BE2C (cell line): ENCODE results near the gene VNN1.

Experiments
- DNase-seq: peaks from one replicate; pipeline ENCODE4 v3.0.0-alpha.2; 2020
- H3K27me3 ChIP-seq: fragments of 250-450 bp; sonication (Bioruptor Pico); 2 replicates; pipeline ENCODE4 v1.5.1; 2020; ENCODE audit warnings: mild to moderate bottlenecking
- H3K36me3 ChIP-seq: fragments of 250-450 bp; sonication (Bioruptor Pico); 2 replicates; pipeline ENCODE4 v1.5.1; 2020; ENCODE audit warnings: mild to moderate bottlenecking
- H3K4me1 ChIP-seq: fragments of 250-450 bp; sonication (Bioruptor Pico); 2 replicates; pipeline ENCODE4 v1.5.1; 2020
- H3K4me3 ChIP-seq: 2 replicates; pipeline ENCODE4 v1.5.1; 2011; ENCODE audit warnings: low read depth, low read length
- H3K9me3 ChIP-seq: fragments of 250-450 bp; sonication (Bioruptor Pico); 2 replicates; pipeline ENCODE4 v1.5.1; 2020
- TF ChIP-seq, protein P1 (sequence below): IDR thresholded peaks from 2 replicates; pipeline ENCODE4 v1.5.1; 2012; ENCODE audit warnings: mild to moderate bottlenecking, low read depth, low read length

VNN1 gene

DNA sequence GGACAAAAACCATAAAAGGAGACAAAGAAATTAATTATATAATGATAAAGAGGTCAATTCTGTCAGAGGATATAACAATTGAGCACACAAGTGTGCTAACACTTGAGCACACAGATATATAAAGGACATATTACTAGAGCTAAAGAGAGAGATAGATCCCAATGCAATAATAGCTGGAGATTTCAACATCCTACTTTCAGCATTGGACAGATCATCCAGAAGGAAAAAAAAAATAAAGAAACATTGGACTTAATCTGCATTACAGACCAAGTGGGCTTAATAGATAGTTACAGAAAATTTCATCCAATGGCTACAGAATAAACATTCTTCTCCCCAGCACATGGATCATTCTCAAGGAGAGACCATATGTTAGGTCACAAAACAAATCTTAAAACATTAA, 9.9 kb downstream of the VNN1 start:
- Histone ChIP-seq H3K4me1 (no peaks in the 10 kb centered on the region), H3K27me3 (no peaks in the 10 kb centered on the region), H3K36me3 (no peaks in the 10 kb centered on the region), H3K4me3 (no peak overlapping the region), H3K9me3 (no peaks in the 10 kb centered on the region)
- no peak for DNase-seq
- TF ChIP-seq, protein P1, sequence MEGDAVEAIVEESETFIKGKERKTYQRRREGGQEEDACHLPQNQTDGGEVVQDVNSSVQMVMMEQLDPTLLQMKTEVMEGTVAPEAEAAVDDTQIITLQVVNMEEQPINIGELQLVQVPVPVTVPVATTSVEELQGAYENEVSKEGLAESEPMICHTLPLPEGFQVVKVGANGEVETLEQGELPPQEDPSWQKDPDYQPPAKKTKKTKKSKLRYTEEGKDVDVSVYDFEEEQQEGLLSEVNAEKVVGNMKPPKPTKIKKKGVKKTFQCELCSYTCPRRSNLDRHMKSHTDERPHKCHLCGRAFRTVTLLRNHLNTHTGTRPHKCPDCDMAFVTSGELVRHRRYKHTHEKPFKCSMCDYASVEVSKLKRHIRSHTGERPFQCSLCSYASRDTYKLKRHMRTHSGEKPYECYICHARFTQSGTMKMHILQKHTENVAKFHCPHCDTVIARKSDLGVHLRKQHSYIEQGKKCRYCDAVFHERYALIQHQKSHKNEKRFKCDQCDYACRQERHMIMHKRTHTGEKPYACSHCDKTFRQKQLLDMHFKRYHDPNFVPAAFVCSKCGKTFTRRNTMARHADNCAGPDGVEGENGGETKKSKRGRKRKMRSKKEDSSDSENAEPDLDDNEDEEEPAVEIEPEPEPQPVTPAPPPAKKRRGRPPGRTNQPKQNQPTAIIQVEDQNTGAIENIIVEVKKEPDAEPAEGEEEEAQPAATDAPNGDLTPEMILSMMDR: no peak

DNA sequence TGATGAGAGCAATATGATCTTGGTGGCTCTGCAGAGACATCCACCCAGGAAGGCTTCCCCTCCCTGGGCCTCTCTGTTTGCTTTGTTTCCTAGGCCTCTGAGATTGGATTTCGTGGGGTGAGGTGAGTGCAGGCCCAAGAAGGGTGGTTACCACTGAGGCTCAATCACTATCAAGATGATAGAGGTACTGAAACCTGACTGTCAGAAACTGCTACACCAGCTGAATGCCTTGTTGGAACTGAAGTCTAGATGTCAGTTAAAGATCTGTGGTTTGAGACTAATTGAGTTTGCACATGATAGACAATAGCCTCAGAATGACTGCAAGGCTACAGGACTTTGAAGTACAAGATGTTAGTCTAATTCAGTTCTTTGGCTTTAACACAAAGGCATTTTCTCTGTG, 15.2 kb downstream of the VNN1 start:
- Histone ChIP-seq H3K4me1 (no peaks in the 10 kb centered on the region), H3K4me3 (no peak overlapping the region), H3K9me3 (no peaks in the 10 kb centered on the region), H3K36me3 (no peaks in the 10 kb centered on the region), H3K27me3 (no peaks in the 10 kb centered on the region)
- DNase-seq: no peak
- TF ChIP-seq, protein P1: no peak

DNA sequence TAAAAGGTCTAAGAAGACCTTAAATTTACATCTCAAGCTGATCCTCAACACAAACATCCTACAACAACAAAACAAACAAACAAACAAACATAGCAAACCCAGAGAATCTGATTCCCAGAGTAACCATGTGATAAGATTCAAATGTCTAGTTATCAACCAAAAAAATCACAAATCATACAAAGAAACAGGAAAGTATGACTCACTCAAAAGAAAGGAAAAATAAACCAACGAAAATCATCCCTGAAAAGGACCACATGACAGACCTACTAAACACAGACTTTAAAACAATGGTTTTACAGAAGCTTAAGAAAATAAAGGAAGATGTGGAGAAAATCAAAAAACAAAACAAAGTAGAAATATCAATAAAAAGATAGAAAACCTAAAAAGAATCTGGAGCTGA, 18.1 kb downstream of the VNN1 start:
- TF ChIP-seq, protein P1: no peak
- Histone ChIP-seq H3K4me1 (no peaks in the 10 kb centered on the region), H3K27me3 (no peaks in the 10 kb centered on the region), H3K36me3 (no peaks in the 10 kb centered on the region), H3K4me3 (no peak overlapping the region), H3K9me3 (no peaks in the 10 kb centered on the region)
- no peak for DNase-seq

DNA sequence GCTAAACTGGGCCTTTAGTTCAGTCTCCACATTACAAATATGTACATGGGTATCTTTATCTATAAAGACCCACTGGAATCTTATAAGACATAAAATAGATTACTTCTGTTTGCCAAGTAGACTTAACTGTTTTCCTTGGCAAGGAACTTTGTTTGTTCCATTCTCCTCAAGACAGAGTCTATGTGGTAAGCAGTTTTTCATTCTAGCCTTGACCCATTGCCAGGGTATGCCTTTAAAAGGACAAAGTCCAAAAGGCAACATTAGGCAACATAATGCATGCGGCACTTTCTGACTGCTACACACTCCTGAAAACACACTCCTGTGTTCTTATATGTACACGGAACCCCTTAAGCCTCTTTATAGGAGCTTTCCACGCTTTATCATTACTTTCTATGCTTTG, 20.4 kb downstream of the VNN1 start:
- TF ChIP-seq, protein P1: no peak
- Histone ChIP-seq H3K4me1 (no peaks in the 10 kb centered on the region), H3K36me3 (no peaks in the 10 kb centered on the region), H3K9me3 (no peaks in the 10 kb centered on the region), H3K27me3 (no peaks in the 10 kb centered on the region), H3K4me3 (no peak overlapping the region)
- DNase-seq: no peak

DNA sequence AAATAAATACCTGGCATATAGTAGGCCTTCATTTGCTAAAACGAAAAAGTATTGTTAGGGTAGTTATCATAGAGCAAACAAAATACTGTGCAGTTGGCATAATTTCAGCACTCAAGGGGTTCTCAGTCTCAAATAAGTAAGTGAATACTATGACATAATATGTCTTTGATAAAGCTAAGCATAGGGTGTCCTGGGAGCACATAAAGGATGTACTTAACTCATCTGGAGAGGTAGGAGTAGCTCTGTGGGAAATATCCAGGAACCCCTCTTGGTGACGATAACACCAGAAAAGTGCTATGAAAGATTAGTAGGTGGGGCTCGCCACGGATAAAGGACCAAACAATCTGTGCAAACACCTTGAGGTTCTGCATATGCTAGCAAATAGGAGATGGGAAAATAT, 23.2 kb downstream of the VNN1 start:
- Histone ChIP-seq H3K4me1 (no peaks in the 10 kb centered on the region), H3K9me3 (no peaks in the 10 kb centered on the region), H3K4me3 (no peak overlapping the region), H3K36me3 (no peaks in the 10 kb centered on the region), H3K27me3 (peaks cover 26% of the 10 kb centered on the region)
- TF ChIP-seq, protein P1: no peak
- no peak for DNase-seq

DNA sequence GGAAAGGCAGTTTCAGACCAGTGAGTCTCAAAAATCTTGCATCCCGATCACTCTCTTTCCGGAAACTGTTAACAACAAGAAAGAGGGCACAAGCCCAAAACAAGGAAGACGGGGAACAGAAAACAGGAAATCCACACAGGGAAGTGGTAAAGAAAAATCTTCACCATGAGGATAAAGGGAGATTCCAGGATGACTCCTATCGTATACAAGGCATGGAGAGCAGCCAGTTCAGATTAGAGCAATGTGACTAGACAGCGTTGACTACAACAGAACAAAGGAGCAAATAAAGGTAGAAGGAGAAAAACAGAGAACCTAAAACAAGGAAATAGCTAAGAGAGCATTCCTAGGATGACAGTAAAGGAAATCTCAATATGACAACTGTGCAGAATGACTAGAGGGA, 26.5 kb downstream of the VNN1 start:
- no peaks in the 10 kb centered on the region for H3K9me3 ChIP-seq
- TF ChIP-seq, protein P1: no peak
- no peak for DNase-seq

More for the DNA sequence above, 26.5 kb downstream of the VNN1 start:
- H3K4me3 ChIP-seq: no peak overlapping the region
- no peaks in the 10 kb centered on the region for H3K4me1 ChIP-seq
- no peaks in the 10 kb centered on the region for H3K36me3 ChIP-seq
- H3K27me3 ChIP-seq: peaks cover 44% of the 10 kb centered on the region
